ENCODE measurements around the gene PFN3.

DNA sequence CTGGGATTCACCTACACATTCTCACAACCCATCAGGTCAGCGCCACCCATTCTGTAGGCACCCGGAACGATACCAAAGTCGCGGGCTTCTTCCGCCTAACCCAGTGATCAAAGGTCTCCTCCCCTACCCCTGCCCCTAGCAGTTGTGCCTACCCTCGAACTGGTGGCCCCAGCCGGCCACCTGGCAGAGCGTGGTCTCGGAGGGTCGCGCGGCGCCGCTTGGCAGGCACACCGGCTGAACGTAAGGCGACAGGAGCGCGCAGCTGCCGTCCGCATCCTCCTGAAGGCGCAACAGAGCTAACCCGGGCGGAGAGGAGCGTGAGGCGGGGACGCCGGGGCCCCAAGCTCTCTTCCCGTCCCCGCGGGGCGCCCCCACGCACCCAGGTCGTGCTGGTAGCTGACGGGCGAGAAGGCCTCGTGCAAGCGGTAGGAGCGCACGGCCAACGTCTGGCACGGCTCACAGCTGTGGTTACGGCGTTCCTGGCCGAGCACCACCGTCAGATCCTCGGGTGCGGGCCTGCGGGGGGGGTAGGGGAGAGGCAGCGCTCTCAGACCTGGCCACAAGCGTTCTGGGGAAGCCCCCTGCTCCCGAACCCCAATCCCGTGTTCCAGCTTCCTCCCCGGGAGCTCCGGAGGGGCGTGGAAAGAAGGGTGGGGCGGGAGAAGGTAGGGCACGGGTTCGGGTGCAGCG lies 2.8 kb upstream of the PFN3 start:
- TF ChIP-seq, protein P1, sequence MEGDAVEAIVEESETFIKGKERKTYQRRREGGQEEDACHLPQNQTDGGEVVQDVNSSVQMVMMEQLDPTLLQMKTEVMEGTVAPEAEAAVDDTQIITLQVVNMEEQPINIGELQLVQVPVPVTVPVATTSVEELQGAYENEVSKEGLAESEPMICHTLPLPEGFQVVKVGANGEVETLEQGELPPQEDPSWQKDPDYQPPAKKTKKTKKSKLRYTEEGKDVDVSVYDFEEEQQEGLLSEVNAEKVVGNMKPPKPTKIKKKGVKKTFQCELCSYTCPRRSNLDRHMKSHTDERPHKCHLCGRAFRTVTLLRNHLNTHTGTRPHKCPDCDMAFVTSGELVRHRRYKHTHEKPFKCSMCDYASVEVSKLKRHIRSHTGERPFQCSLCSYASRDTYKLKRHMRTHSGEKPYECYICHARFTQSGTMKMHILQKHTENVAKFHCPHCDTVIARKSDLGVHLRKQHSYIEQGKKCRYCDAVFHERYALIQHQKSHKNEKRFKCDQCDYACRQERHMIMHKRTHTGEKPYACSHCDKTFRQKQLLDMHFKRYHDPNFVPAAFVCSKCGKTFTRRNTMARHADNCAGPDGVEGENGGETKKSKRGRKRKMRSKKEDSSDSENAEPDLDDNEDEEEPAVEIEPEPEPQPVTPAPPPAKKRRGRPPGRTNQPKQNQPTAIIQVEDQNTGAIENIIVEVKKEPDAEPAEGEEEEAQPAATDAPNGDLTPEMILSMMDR (conservative IDR thresholded peaks at IDR 0.05; ENCODE audit: low read length): no peak
- TF ChIP-seq EZH2phosphoT487 (IDR thresholded peaks at IDR 0.05; ENCODE audit: borderline replicate concordance, low read depth, low read length): no peak
